NB4 (cell line): Measurements from ENCODE around the gene AS3MT.

Source experiments
- CTCF ChIP-seq: IDR thresholded peaks from one replicate; pipeline ENCODE4 v1.5.1; 2012; ENCODE audit warnings: low read depth, low read length
- POLR2A ChIP-seq: IDR thresholded peaks from 2 replicates; pipeline ENCODE4 v1.6.1; 2011; ENCODE audit warnings: mild to moderate bottlenecking; ENCODE audit not compliant: insufficient read length; ENCODE audit errors: extremely low read depth

DNA sequence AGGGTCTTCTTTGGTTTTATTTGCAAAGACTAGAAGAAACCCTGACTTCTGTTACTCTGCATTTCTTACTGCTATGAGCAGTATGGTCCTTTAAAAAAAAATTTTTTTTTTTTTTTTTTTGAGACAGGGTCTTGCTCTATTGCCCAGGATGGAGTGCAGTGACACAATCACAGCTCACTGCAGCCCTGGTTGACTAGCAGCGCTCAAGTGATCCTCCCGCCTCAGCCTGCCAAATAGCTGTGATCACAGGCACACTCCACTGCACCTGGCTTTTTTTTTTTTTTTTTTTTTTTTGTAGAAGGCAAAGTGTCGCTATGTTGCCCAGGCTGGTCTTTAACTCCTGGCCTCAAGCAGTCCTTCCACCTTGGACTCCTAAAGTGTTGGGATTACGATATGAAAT lies 66.2 kb downstream of the AS3MT start:
- TF ChIP-seq CTCF (no peak), POLR2A (no peak)
